Fibroblast of skin of abdomen (primary cell): ENCODE results near the gene ATG10.
A peak's percentile ranks its signal among the peaks of the same experiment; 100 is the strongest.

Experiments
- DNase-seq: peaks from one replicate; pipeline ENCODE4 v3.0.0-alpha.2; 2013

The ATG10 gene

GRCh38 chr5:82167372-82167935 is 195.6 kb downstream of the ATG10 start:
- no peak for DNase-seq

GRCh38 chr5:82168294-82168693 is 196.5 kb downstream of the ATG10 start:
- DNase-seq: peak; percentile 57

- DNase-seq: no peak
Observed at GRCh38 chr5:82169892-82170291, 198.1 kb downstream of the ATG10 start.

- peak; percentile 40 for DNase-seq
Observed at GRCh38 chr5:82174128-82174918, 202.5 kb downstream of the ATG10 start.

GRCh38 chr5:82174919-82175219 is 203.0 kb downstream of the ATG10 start:
- DNase-seq: no peak

GRCh38 chr5:82176115-82176814 is 204.4 kb downstream of the ATG10 start:
- peak; percentile 4 for DNase-seq

- DNase-seq: no peak
Observed at GRCh38 chr5:82178378-82178777, 206.6 kb downstream of the ATG10 start.

- no peak for DNase-seq
Observed at GRCh38 chr5:82182662-82183061, 210.8 kb downstream of the ATG10 start.

- peak; percentile 16 for DNase-seq
Observed at GRCh38 chr5:82183828-82184227, 212.0 kb downstream of the ATG10 start.

- no peak for DNase-seq
Observed at GRCh38 chr5:82185851-82186250, 214.0 kb downstream of the ATG10 start.

GRCh38 chr5:82197550-82197949 is 225.7 kb downstream of the ATG10 start:
- no peak for DNase-seq

- no peak for DNase-seq
Observed at GRCh38 chr5:82204567-82204966, 232.7 kb downstream of the ATG10 start.

- DNase-seq: no peak
Observed at GRCh38 chr5:82205005-82205404, 233.2 kb downstream of the ATG10 start.

- DNase-seq: no peak
Observed at GRCh38 chr5:82208371-82208770, 236.5 kb downstream of the ATG10 start.

GRCh38 chr5:82211855-82212572 is 240.2 kb downstream of the ATG10 start:
- no peak for DNase-seq

- DNase-seq: no peak
Observed at GRCh38 chr5:82217917-82218316, 246.1 kb downstream of the ATG10 start.

- peak; percentile 1 for DNase-seq
Observed at GRCh38 chr5:82218374-82219156, 246.7 kb downstream of the ATG10 start.

GRCh38 chr5:82221020-82221419 is 249.2 kb downstream of the ATG10 start:
- no peak for DNase-seq

GRCh38 chr5:82222597-82223574 is 251.1 kb downstream of the ATG10 start:
- DNase-seq: peak; percentile 16

- DNase-seq: peak; percentile 60
Observed at GRCh38 chr5:82225525-82226172, 253.8 kb downstream of the ATG10 start.

- DNase-seq: no peak
Observed at GRCh38 chr5:82234885-82235284, 263.1 kb downstream of the ATG10 start.
